Mesenchymal stem cell (in vitro differentiated cells and primary cell): ENCODE measurements around the gene SLC25A20.
"Not testable (repeated sequence)": the region's sequence is repeated elsewhere in the genome, so short reads cannot be mapped to it uniquely, and the experiment has no call there.

Source experiments
- DNase-seq: peaks from one replicate; pipeline ENCODE4 v3.0.0-alpha.2; 2013
- H2AFZ ChIP-seq: one replicate; pipeline ENCODE4 v1.6.1; 2013; ENCODE audit warnings: low read depth, mild to moderate bottlenecking, control low read depth, inconsistent platforms, low read length, moderate library complexity
- H2AK5ac ChIP-seq: 2 replicates; pipeline ENCODE4 v1.6.1; 2013; ENCODE audit warnings: low read length, moderate library complexity, mild to moderate bottlenecking, inconsistent platforms; ENCODE audit not compliant: severe bottlenecking
- H2BK120ac ChIP-seq: one replicate; pipeline ENCODE4 v1.6.1; 2013; ENCODE audit warnings: low read depth, mild to moderate bottlenecking, inconsistent platforms, low read length, moderate library complexity
- H2BK12ac ChIP-seq, 2 experiments: one replicate each; pipeline ENCODE4 v1.6.1; 2013; ENCODE audit warnings: inconsistent platforms in 2 of 2, low read length in 2 of 2, mild to moderate bottlenecking in 2 of 2, moderate library complexity in 2 of 2, control low read depth in 1 of 2
- H2BK15ac ChIP-seq: one replicate; pipeline ENCODE4 v1.6.1; 2013; ENCODE audit warnings: mild to moderate bottlenecking, low read depth, inconsistent platforms; ENCODE audit not compliant: poor library complexity, severe bottlenecking
- H2BK5ac ChIP-seq: 2 replicates; pipeline ENCODE4 v1.6.1; 2013; ENCODE audit warnings: low read depth, mild to moderate bottlenecking, low read length, control low read depth, inconsistent platforms; ENCODE audit not compliant: poor library complexity, severe bottlenecking
- H3K14ac ChIP-seq, 2 experiments: one replicate each; pipeline ENCODE4 v1.6.1; 2013; ENCODE audit warnings: inconsistent platforms in 2 of 2, low read length in 2 of 2, control low read depth in 1 of 2, mild to moderate bottlenecking in 1 of 2, moderate library complexity in 1 of 2
- H3K18ac ChIP-seq, 2 experiments: one replicate each; pipeline ENCODE4 v1.6.1; 2013; ENCODE audit warnings: inconsistent platforms in 2 of 2, low read length in 2 of 2, control low read depth in 1 of 2, low read depth in 1 of 2, mild to moderate bottlenecking in 1 of 2
- H3K23ac ChIP-seq, 2 experiments: one replicate each; pipeline ENCODE4 v1.6.1; 2013; ENCODE audit warnings: inconsistent platforms in 2 of 2, low read length in 2 of 2, mild to moderate bottlenecking in 2 of 2, moderate library complexity in 2 of 2, control low read depth in 1 of 2
- H3K27ac ChIP-seq: 2 replicates; pipeline ENCODE4 v1.5.1; 2013; ENCODE audit warnings: mild to moderate bottlenecking, moderate library complexity, low read length, control low read depth, inconsistent platforms; ENCODE audit not compliant: poor library complexity, severe bottlenecking
- H3K27me3 ChIP-seq, 2 experiments: 2 replicates each; pipeline versions ENCODE4 v1.6.1 to v1.7.0; 2013; ENCODE audit warnings: low read length in 2 of 2, mild to moderate bottlenecking in 2 of 2, moderate library complexity in 2 of 2, control low read depth in 1 of 2, inconsistent platforms in 1 of 2; ENCODE audit not compliant: control insufficient read depth in 1 of 2, insufficient read depth in 1 of 2
- H3K36me3 ChIP-seq, 2 experiments: 2 replicates each; pipeline versions ENCODE4 v1.6.1 to v1.7.0; 2013; ENCODE audit warnings: low read length in 2 of 2, control low read depth in 1 of 2, inconsistent platforms in 1 of 2, low read depth in 1 of 2, mild to moderate bottlenecking in 1 of 2; ENCODE audit not compliant: insufficient read depth in 2 of 2, control insufficient read depth in 1 of 2
- H3K4ac ChIP-seq, 2 experiments: one replicate each; pipeline ENCODE4 v1.6.1; 2013; ENCODE audit warnings: inconsistent platforms in 2 of 2, low read length in 2 of 2, mild to moderate bottlenecking in 2 of 2, moderate library complexity in 2 of 2, control low read depth in 1 of 2, low read depth in 1 of 2
- H3K4me1 ChIP-seq: 2 replicates; pipeline ENCODE4 v1.6.1; 2013; ENCODE audit warnings: low read depth, low read length, control low read depth; ENCODE audit not compliant: control insufficient read depth, insufficient read depth
- H3K4me2 ChIP-seq: 2 replicates; pipeline ENCODE4 v1.6.1; 2013; ENCODE audit warnings: low read length, mild to moderate bottlenecking, inconsistent platforms; ENCODE audit not compliant: poor library complexity, severe bottlenecking
- H3K4me3 ChIP-seq, 2 experiments: 2 replicates each; pipeline versions ENCODE4 v1.5.1 to v1.7.0; 2013; ENCODE audit warnings: low read length in 2 of 2, mild to moderate bottlenecking in 2 of 2, control low read depth in 1 of 2, low read depth in 1 of 2; ENCODE audit not compliant: insufficient read depth in 1 of 2
- H3K79me1 ChIP-seq: replicated peaks from 2 replicates; pipeline ENCODE4 v1.6.1; 2013; ENCODE audit warnings: mild to moderate bottlenecking, control low read depth, low read length, inconsistent platforms; ENCODE audit not compliant: poor library complexity, severe bottlenecking
- H3K9ac ChIP-seq: 2 replicates; pipeline ENCODE4 v1.7.0; 2013; ENCODE audit warnings: mild to moderate bottlenecking, low read length, moderate library complexity
- H3K9me3 ChIP-seq: 2 replicates; pipeline ENCODE4 v1.7.0; 2013; ENCODE audit warnings: mild to moderate bottlenecking, low read length; ENCODE audit not compliant: control insufficient read depth
- H4K8ac ChIP-seq: one replicate; pipeline ENCODE4 v1.6.1; 2013; ENCODE audit warnings: inconsistent platforms, mild to moderate bottlenecking, low read length, moderate library complexity
- H4K91ac ChIP-seq: one replicate; pipeline ENCODE4 v1.6.1; 2013; ENCODE audit warnings: mild to moderate bottlenecking, low read length, inconsistent platforms
- WGBS: methylation state at CpG from one replicate; pipeline ENCODE4 v1.1.7; 2013; ENCODE audit warnings: mixed read lengths; 5-methylcytosine and 5-hydroxymethylcytosine counted together

Gene SLC25A20

DNA sequence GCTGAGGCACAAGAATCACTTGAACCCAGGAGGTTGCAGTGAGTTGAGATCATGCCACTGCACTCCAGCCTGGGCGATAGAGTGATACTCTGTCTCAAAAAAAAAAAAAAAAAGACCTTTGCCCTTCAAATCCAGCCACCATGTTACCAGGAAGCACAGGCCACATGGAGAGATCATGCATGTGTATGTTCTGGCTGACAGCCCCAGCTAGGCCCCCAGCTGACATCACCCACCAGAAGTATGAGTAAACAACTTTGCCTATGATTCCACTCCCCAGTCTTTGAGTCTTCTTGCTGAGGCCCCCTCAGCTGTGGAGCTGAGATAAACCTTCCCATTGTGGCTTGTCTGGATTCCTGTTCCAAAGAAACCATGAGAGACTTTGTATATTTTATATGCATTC, 16.6 kb upstream of the SLC25A20 start:
- no peak overlapping the region for H3K4ac ChIP-seq
- no peak overlapping the region for H4K91ac ChIP-seq
- H3K9me3 ChIP-seq: no peaks in the 10 kb centered on the region
- H2BK12ac ChIP-seq: no peak overlapping the region
- H3K79me1 ChIP-seq: peaks cover 2% of the 10 kb centered on the region
- no peak overlapping the region for H2BK15ac ChIP-seq
- H2BK5ac ChIP-seq: no peak overlapping the region
- H2BK120ac ChIP-seq: no peak overlapping the region
- H3K9ac ChIP-seq: no peak overlapping the region
- H3K18ac ChIP-seq: no peak overlapping the region
- no peak overlapping the region for H3K27ac ChIP-seq
- H2AK5ac ChIP-seq: no peak overlapping the region
- no peak overlapping the region for H4K8ac ChIP-seq
- no peak overlapping the region for H3K4me3 ChIP-seq
- no peak overlapping the region for H3K14ac ChIP-seq
- 76% methylated on average over 1 of the region's 1 CpG for WGBS
- peak; percentile 74 for DNase-seq
- H2AFZ ChIP-seq: no peak overlapping the region
- H3K27me3 ChIP-seq: no peaks in the 10 kb centered on the region
- no peaks in the 10 kb centered on the region for H3K36me3 ChIP-seq
- no peak overlapping the region for H3K23ac ChIP-seq
- H3K4me2 ChIP-seq: no peak overlapping the region
- H3K4me1 ChIP-seq: peaks cover 9% of the 10 kb centered on the region

DNA sequence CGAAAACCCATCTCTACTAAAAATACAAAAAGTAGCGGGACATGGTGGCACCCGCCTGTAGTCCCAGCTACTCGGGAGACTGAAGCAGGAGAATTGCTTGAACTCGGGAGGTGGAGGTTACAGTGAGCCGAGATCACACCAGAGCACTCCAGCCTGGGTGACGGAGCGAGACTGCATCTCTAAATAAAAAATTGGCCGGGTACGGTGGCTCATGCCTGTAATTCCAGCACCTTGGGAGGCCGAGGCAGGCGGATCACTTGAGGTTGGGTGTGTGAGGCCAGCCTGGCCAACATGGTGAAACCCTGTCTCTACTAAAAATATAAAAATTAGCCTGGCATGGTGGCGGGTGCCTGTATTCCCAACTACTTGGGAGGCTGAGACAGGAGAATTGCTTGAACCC, 8.3 kb upstream of the SLC25A20 start:
- not testable (repeated sequence) for H3K9ac ChIP-seq, H3K23ac ChIP-seq, DNase-seq, H2BK15ac ChIP-seq, H2AFZ ChIP-seq, H3K14ac ChIP-seq, H3K27me3 ChIP-seq, H3K9me3 ChIP-seq, H2BK5ac ChIP-seq, H3K79me1 ChIP-seq, H3K4ac ChIP-seq, H2BK120ac ChIP-seq, H2AK5ac ChIP-seq, H3K18ac ChIP-seq, H2BK12ac ChIP-seq, H3K4me2 ChIP-seq, H4K91ac ChIP-seq, H3K27ac ChIP-seq, H4K8ac ChIP-seq, H3K36me3 ChIP-seq, H3K4me3 ChIP-seq, H3K4me1 ChIP-seq
- 96% methylated on average over 13 of the region's 13 CpGs for WGBS

DNA sequence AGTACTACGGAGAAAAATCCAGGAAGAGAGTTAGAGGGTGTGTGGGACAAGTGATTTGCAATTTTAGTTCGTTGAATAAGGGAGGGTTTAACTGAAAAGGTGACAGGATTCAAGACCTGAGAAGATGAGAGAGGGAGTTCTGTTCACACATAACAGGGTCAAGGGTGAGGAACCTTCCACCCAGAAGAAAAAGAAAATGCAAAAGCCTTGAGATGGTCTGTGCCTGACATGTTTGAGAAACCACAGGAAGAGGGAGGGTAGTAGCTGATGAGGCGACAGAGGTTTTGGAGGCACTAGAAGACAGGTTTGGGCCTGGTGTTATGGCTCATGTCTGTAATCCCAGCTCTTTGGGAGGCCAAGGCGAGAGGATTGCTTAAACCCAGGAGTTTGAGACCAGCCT, 591 bp upstream of the SLC25A20 start:
- H3K4ac ChIP-seq: no peak overlapping the region
- no peak overlapping the region for H2BK15ac ChIP-seq
- no peak overlapping the region for H2BK120ac ChIP-seq
- H3K14ac ChIP-seq: no peak overlapping the region
- no peaks in the 10 kb centered on the region for H3K27me3 ChIP-seq
- H2BK5ac ChIP-seq: no peak overlapping the region
- H4K8ac ChIP-seq: peak overlapping the region; percentile 75
- peak overlapping the region in 1 of 2 experiments; percentile 94 for H3K4me3 ChIP-seq
- no peak overlapping the region for H2AK5ac ChIP-seq
- H3K23ac ChIP-seq: no peak overlapping the region
- H2BK12ac ChIP-seq: peak overlapping the region in 1 of 2 experiments; percentile 60
- 94% methylated on average over 4 of the region's 4 CpGs for WGBS
- H3K9me3 ChIP-seq: no peaks in the 10 kb centered on the region
- H4K91ac ChIP-seq: peak overlapping the region; percentile 52
- no peaks in the 10 kb centered on the region for H3K36me3 ChIP-seq
- H3K4me2 ChIP-seq: no peak overlapping the region
- H3K79me1 ChIP-seq: peaks cover 6% of the 10 kb centered on the region
- peaks cover 3% of the 10 kb centered on the region for H3K4me1 ChIP-seq
- DNase-seq: peak; percentile 9
- H2AFZ ChIP-seq: no peak overlapping the region
- H3K9ac ChIP-seq: peak overlapping the region; percentile 87
- peak overlapping the region; percentile 7 for H3K27ac ChIP-seq
- peak overlapping the region in 1 of 2 experiments; percentile 41 for H3K18ac ChIP-seq

DNA sequence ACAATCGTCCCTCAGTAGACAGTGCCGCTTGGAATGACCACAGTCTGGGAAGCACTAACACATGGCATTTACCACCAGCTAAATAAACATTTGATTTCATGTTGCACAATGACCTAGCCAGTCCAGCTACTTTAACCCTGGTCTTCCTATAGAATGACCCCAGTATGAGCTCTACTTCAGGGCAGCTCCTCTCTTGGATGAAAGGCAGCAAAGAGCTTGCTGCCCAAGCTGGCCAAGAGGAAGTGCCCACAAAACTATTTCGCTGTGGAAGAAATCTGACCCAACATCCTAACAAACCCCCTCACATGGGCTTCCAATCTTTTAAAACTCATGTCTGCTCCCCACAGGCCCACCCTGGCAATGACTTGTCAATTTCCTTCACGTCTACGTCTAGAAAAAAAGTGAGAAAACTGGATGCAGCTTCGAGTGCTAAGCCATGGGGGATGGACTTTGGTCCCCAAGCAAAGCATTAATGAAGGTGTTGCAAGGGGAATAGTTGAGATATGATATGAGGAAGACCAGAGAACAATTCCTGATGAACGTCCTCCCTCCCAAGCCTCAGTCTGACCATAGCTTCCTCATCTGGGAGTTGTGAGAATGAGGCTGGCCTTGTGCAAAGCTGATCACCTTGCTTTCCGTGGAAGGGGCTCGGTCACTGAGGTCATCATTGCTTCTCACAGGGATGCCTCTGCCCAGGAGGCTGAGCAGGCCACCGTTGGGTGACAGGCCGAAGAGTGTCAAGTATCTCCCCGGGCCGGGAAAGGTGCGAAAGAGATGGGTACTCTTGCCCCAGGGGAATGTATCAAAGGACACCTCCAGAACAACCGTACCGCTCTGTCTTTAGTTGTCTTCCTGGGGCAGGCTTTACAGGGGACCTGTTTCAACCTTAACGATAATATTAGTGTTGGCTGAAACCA, 964 bp downstream of the SLC25A20 start:
- Histone ChIP-seq H3K36me3 (no peaks in the 10 kb centered on the region), H2BK12ac (no peak overlapping the region), H3K4ac (no peak overlapping the region), H4K91ac (no peak overlapping the region), H3K27ac (no peak overlapping the region), H2AFZ (peak overlapping the region; percentile 95), H3K18ac (peak overlapping the region in 1 of 2 experiments; percentile 47), H2BK5ac (no peak overlapping the region), H3K4me3 (peak overlapping the region; percentile 9 to 94), H2BK120ac (no peak overlapping the region), H4K8ac (no peak overlapping the region), H2AK5ac (no peak overlapping the region), H3K79me1 (peaks cover 6% of the 10 kb centered on the region), H3K27me3 (no peaks in the 10 kb centered on the region), H3K23ac (no peak overlapping the region), H3K14ac (no peak overlapping the region), H3K9ac (peak overlapping the region; percentile 87), H3K4me1 (peaks cover 3% of the 10 kb centered on the region), H2BK15ac (no peak overlapping the region), H3K9me3 (no peaks in the 10 kb centered on the region), H3K4me2 (peak overlapping the region; percentile 69)
- peak; percentile 61 for DNase-seq
- WGBS: 58% methylated on average over 17 of the region's 17 CpGs
